ENCODE data around the gene HCN2. TPM values are rescaled to one million over a fixed set of nuclear protein-coding genes. Genes with fewer than 3 reads are reported as not detected.

The HCN2 gene
- total RNA-seq, 1 donor from 2014 or later: not detected

DNA sequence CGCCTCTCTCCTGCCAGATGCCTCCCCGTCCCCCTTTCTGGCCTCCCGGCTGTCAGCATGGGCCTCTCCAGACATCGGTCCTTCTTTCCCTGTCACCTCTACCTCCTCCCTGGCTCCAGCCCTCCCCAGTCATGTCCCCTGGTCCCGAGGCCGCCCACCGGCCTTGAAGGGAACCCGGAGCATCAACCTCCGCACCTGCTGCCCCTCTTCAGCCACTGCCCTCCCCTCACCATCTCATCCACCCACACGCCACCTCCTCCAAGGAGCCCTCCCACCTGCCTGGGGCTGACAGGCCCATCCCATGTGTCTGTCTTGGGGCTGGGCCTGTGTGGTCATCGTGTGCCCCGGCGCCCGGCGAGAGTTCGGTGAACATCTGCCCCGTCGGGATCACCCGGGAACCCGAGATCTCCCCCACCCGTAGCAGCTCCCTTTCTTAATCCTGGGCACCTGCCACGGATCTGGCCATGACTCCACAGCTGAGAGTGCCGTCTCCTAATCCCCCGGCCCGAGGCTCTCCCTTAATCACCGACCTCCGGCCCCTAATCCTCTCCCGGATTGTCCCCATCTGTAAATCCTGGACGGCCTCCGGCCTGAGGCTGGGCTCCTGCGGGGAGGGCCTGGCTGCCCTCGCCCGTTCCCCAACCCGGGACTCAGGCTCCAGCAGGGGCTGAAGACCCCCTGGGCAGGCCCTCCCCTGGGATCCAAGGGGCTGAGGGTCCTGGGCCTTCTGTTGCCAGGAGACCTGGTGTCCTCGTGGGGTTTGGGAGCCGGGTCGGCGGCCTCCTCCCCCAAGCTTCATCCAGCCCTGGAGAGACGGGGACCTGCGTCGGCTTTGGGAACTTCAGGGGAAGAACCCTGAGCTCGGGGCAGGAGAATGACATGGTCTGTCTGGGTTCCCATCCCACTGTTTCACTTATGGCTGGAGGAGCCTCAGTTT lies 5.9 kb downstream of the HCN2 start:
- peaks cover 3% of the 10 kb centered on the region for H3K4me1 Mint-ChIP-seq

DNA sequence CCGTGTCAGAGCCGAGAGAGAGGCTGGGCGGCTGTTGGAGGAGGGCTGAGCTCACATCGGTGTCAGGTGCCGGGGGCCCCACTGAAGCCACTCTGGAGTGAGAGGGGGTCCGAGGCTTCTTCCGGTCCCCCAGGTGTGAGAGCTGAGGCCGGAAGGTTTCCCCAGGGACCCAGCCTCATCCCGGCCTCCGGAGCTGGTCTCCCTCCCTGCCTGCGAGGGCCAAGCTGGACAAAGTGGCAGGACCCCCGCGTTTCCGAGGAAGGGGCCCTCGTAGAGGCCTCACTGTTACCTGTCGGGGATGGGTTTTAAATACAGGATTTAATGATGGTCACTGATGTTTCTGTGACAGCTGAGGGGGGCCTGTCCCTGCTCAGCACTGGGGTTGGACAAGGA lies 6.6 kb downstream of the HCN2 start:
- Histone ChIP-seq H3K4me1 (peaks cover 13% of the 10 kb centered on the region), H3K9ac (no peak overlapping the region), H2AFZ (replicated peaks) (no peak overlapping the region), H4K20me1 (ENCODE audit: low read depth) (peaks cover 49% of the 10 kb centered on the region), H3K9me3 (ENCODE audit: low read depth) (no peaks in the 10 kb centered on the region), H3K4me2 (peak overlapping the region; percentile 70), H3K79me2 (ENCODE audit: low read depth) (no peaks in the 10 kb centered on the region), H3K27ac (no peak overlapping the region), H3F3A (ENCODE audit: low read depth) (peaks cover 14% of the 10 kb centered on the region), H3K27me3 (peaks cover 39% of the 10 kb centered on the region), H3K36me3 (no peaks in the 10 kb centered on the region), H3K4me3 (no peak overlapping the region)
- H3K27ac Mint-ChIP-seq: no peak overlapping the region
- TF ChIP-seq, protein P1, sequence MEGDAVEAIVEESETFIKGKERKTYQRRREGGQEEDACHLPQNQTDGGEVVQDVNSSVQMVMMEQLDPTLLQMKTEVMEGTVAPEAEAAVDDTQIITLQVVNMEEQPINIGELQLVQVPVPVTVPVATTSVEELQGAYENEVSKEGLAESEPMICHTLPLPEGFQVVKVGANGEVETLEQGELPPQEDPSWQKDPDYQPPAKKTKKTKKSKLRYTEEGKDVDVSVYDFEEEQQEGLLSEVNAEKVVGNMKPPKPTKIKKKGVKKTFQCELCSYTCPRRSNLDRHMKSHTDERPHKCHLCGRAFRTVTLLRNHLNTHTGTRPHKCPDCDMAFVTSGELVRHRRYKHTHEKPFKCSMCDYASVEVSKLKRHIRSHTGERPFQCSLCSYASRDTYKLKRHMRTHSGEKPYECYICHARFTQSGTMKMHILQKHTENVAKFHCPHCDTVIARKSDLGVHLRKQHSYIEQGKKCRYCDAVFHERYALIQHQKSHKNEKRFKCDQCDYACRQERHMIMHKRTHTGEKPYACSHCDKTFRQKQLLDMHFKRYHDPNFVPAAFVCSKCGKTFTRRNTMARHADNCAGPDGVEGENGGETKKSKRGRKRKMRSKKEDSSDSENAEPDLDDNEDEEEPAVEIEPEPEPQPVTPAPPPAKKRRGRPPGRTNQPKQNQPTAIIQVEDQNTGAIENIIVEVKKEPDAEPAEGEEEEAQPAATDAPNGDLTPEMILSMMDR (IDR thresholded peaks at IDR 0.05): no peak
- no peak for TF ChIP-seq EZH2phosphoT487 (IDR thresholded peaks at IDR 0.05)
- no peak for TF ChIP-seq EZH2 (IDR thresholded peaks at IDR 0.05)
- no peak for DNase-seq (ENCODE audit: low spot score)
- peaks cover 33% of the 10 kb centered on the region for H3K27me3 Mint-ChIP-seq (ENCODE audit: insufficient read depth, low read depth)
- peaks cover 2% of the 10 kb centered on the region for H3K4me1 Mint-ChIP-seq
- H3K9me3 Mint-ChIP-seq: peaks cover 9% of the 10 kb centered on the region
- no peak overlapping the region for H3K4me3 Mint-ChIP-seq
- H3K36me3 Mint-ChIP-seq: no peaks in the 10 kb centered on the region

More for the DNA sequence above, 5.9 kb downstream of the HCN2 start:
- Histone ChIP-seq H4K20me1 (ENCODE audit: low read depth) (peaks cover 55% of the 10 kb centered on the region), H3K9ac (no peak overlapping the region), H3K4me3 (no peak overlapping the region), H3K4me1 (peaks cover 13% of the 10 kb centered on the region), H3K4me2 (peak overlapping the region; percentile 70), H3F3A (ENCODE audit: low read depth) (peaks cover 14% of the 10 kb centered on the region), H3K36me3 (no peaks in the 10 kb centered on the region), H3K9me3 (ENCODE audit: low read depth) (no peaks in the 10 kb centered on the region), H3K27me3 (peaks cover 46% of the 10 kb centered on the region), H2AFZ (replicated peaks) (no peak overlapping the region), H3K27ac (no peak overlapping the region), H3K79me2 (ENCODE audit: low read depth) (no peaks in the 10 kb centered on the region)
- no peak overlapping the region for H3K4me3 Mint-ChIP-seq
- H3K27ac Mint-ChIP-seq: no peak overlapping the region
- peak; percentile 88 for DNase-seq (ENCODE audit: low spot score)
- peaks cover 4% of the 10 kb centered on the region for H3K9me3 Mint-ChIP-seq
- peaks cover 36% of the 10 kb centered on the region for H3K27me3 Mint-ChIP-seq (ENCODE audit: insufficient read depth, low read depth)
- TF ChIP-seq EZH2phosphoT487 (IDR thresholded peaks at IDR 0.05): peak; percentile 73
- TF ChIP-seq, protein P1 (IDR thresholded peaks at IDR 0.05): no peak
- no peaks in the 10 kb centered on the region for H3K36me3 Mint-ChIP-seq

DNA sequence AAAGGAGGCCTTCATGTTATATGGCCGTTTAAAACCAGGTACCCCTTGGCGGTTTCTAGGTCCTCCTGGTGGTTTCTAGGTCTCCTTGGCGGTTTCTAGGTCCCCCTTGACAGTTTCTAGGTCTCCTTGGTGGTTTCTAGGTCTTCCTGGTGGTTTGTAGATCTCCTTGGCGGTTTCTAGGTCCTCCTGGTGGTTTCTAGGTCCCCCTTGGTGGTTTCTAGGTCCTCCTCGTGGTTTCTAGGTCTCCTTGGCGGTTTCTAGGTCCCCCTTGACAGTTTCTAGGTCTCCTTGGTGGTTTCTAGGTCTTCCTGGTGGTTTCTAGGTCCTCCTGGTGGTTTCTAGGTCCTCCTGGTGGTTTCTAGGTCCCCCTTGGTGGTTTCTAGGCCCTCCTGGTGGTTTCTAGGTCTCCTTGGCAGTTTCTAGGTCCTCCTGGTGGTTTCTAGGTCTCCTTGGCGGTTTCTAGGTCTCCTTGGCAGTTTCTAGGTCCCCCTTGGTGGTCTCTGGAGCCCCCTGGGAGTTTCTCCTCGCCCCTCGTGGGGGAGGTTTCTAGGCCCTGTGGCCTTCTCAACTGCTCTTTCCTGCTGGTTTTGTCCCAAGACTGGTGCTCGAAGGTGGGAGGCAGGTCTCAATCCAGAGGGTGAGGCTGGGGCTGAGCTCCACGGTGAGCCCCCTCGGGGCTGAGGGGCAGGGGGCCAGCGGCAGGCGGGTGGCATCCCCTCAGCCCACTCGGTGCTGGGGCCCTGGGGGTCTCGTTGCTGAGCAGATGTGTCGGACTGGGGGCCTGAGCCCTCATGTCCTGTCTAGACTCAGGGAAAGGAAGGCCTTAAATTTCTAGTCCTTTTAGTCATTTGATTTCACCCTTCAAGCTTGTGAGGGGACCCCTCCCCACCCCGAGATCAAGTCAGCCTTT lies 8.0 kb downstream of the HCN2 start:
- no peak for DNase-seq (ENCODE audit: low spot score)
- Histone ChIP-seq H3K4me1 (peaks cover 13% of the 10 kb centered on the region), H3K9ac (no peak overlapping the region), H3K27me3 (peaks cover 25% of the 10 kb centered on the region), H3K4me3 (no peak overlapping the region), H3F3A (ENCODE audit: low read depth) (peaks cover 10% of the 10 kb centered on the region), H4K20me1 (ENCODE audit: low read depth) (peaks cover 35% of the 10 kb centered on the region), H2AFZ (replicated peaks) (no peak overlapping the region), H3K4me2 (no peak overlapping the region), H3K9me3 (ENCODE audit: low read depth) (no peaks in the 10 kb centered on the region), H3K36me3 (no peaks in the 10 kb centered on the region), H3K27ac (no peak overlapping the region), H3K79me2 (ENCODE audit: low read depth) (no peaks in the 10 kb centered on the region)
- Mint-ChIP-seq H3K4me3 (no peak overlapping the region), H3K9me3 (peaks cover 18% of the 10 kb centered on the region), H3K36me3 (no peaks in the 10 kb centered on the region), H3K27ac (no peak overlapping the region), H3K27me3 (ENCODE audit: insufficient read depth, low read depth) (peaks cover 25% of the 10 kb centered on the region), H3K4me1 (no peaks in the 10 kb centered on the region)
- TF ChIP-seq EZH2 (IDR thresholded peaks at IDR 0.05): no peak
- TF ChIP-seq, protein P1 (IDR thresholded peaks at IDR 0.05): no peak
- TF ChIP-seq EZH2phosphoT487 (IDR thresholded peaks at IDR 0.05): no peak

All from neural progenitor cell (in vitro differentiated cells).